ENCODE data around the gene ECHS1. TPM values are rescaled to one million over a fixed set of nuclear protein-coding genes. Genes with fewer than 3 reads are reported as not detected.

ECHS1 gene
- total and polyA plus RNA-seq, 2 of the 8 experiments (the other 6 are each of a cell fraction or from before 2014, with no cell fraction given), result 41.7 to 101 TPM

DNA sequence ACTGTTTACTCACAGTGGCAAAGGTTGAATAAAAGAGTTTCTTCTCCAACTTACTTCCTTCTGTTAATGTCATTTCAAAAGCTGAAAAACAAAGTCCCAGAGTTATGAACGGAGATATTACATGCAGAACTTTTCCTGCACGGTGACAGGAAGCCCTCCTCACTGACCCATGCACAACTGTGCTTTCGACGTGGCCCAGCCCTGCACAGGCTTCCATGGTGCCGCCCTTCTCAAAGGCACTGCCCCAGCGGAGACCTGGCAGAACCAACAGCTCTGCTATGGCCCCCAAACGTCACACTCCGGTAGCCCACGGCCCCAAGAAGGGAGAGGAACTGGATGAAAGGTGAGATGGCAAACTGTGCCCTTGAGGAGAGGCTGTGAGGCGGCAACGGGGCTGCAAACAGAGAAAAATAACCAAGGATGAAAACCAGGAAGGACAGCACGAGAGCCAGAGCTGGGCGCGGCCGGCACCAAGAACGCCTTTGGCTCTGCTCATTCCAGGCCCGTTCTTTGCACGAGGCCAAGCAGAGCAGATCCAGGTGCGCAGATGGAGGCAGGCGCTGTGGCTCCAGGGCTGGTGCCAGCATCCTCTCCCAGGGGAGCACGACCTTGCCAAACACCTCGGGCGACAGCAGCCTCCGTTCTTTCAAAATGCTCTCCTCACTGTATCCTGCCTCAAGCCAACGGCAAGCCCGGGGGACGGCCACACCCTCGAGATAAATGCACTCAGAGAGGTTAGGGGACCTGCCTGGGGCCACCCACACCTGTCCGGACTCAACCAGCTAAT lies 8.3 kb downstream of the ECHS1 start (continued):
- TF ChIP-seq, protein P1, sequence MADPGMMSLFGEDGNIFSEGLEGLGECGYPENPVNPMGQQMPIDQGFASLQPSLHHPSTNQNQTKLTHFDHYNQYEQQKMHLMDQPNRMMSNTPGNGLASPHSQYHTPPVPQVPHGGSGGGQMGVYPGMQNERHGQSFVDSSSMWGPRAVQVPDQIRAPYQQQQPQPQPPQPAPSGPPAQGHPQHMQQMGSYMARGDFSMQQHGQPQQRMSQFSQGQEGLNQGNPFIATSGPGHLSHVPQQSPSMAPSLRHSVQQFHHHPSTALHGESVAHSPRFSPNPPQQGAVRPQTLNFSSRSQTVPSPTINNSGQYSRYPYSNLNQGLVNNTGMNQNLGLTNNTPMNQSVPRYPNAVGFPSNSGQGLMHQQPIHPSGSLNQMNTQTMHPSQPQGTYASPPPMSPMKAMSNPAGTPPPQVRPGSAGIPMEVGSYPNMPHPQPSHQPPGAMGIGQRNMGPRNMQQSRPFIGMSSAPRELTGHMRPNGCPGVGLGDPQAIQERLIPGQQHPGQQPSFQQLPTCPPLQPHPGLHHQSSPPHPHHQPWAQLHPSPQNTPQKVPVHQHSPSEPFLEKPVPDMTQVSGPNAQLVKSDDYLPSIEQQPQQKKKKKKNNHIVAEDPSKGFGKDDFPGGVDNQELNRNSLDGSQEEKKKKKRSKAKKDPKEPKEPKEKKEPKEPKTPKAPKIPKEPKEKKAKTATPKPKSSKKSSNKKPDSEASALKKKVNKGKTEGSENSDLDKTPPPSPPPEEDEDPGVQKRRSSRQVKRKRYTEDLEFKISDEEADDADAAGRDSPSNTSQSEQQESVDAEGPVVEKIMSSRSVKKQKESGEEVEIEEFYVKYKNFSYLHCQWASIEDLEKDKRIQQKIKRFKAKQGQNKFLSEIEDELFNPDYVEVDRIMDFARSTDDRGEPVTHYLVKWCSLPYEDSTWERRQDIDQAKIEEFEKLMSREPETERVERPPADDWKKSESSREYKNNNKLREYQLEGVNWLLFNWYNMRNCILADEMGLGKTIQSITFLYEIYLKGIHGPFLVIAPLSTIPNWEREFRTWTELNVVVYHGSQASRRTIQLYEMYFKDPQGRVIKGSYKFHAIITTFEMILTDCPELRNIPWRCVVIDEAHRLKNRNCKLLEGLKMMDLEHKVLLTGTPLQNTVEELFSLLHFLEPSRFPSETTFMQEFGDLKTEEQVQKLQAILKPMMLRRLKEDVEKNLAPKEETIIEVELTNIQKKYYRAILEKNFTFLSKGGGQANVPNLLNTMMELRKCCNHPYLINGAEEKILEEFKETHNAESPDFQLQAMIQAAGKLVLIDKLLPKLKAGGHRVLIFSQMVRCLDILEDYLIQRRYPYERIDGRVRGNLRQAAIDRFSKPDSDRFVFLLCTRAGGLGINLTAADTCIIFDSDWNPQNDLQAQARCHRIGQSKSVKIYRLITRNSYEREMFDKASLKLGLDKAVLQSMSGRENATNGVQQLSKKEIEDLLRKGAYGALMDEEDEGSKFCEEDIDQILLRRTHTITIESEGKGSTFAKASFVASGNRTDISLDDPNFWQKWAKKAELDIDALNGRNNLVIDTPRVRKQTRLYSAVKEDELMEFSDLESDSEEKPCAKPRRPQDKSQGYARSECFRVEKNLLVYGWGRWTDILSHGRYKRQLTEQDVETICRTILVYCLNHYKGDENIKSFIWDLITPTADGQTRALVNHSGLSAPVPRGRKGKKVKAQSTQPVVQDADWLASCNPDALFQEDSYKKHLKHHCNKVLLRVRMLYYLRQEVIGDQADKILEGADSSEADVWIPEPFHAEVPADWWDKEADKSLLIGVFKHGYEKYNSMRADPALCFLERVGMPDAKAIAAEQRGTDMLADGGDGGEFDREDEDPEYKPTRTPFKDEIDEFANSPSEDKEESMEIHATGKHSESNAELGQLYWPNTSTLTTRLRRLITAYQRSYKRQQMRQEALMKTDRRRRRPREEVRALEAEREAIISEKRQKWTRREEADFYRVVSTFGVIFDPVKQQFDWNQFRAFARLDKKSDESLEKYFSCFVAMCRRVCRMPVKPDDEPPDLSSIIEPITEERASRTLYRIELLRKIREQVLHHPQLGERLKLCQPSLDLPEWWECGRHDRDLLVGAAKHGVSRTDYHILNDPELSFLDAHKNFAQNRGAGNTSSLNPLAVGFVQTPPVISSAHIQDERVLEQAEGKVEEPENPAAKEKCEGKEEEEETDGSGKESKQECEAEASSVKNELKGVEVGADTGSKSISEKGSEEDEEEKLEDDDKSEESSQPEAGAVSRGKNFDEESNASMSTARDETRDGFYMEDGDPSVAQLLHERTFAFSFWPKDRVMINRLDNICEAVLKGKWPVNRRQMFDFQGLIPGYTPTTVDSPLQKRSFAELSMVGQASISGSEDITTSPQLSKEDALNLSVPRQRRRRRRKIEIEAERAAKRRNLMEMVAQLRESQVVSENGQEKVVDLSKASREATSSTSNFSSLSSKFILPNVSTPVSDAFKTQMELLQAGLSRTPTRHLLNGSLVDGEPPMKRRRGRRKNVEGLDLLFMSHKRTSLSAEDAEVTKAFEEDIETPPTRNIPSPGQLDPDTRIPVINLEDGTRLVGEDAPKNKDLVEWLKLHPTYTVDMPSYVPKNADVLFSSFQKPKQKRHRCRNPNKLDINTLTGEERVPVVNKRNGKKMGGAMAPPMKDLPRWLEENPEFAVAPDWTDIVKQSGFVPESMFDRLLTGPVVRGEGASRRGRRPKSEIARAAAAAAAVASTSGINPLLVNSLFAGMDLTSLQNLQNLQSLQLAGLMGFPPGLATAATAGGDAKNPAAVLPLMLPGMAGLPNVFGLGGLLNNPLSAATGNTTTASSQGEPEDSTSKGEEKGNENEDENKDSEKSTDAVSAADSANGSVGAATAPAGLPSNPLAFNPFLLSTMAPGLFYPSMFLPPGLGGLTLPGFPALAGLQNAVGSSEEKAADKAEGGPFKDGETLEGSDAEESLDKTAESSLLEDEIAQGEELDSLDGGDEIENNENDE (IDR thresholded peaks at IDR 0.05; ENCODE audit: insufficient replicate concordance, low read length), result no peak
- no peak for TF ChIP-seq HDAC6 (IDR thresholded peaks at IDR 0.05; ENCODE audit: low read depth, low read length)
- no peak for TF ChIP-seq TEAD4 (IDR thresholded peaks at IDR 0.05; ENCODE audit: low read depth, low read length)
- TF ChIP-seq, protein P2, sequence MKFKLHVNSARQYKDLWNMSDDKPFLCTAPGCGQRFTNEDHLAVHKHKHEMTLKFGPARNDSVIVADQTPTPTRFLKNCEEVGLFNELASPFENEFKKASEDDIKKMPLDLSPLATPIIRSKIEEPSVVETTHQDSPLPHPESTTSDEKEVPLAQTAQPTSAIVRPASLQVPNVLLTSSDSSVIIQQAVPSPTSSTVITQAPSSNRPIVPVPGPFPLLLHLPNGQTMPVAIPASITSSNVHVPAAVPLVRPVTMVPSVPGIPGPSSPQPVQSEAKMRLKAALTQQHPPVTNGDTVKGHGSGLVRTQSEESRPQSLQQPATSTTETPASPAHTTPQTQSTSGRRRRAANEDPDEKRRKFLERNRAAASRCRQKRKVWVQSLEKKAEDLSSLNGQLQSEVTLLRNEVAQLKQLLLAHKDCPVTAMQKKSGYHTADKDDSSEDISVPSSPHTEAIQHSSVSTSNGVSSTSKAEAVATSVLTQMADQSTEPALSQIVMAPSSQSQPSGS (IDR thresholded peaks at IDR 0.05; ENCODE audit: low read length), result no peak
- TF ChIP-seq CHD1 (IDR thresholded peaks at IDR 0.05; ENCODE audit: low read depth, low read length), result no peak
- no peak for TF ChIP-seq SAP30 (IDR thresholded peaks at IDR 0.05; ENCODE audit: insufficient read depth, insufficient replicate concordance, low read length)
- no peak for TF ChIP-seq TAF1 (IDR thresholded peaks at IDR 0.05; ENCODE audit: low read depth, low read length)
